Neural cell (in vitro differentiated cells): ENCODE data around the gene WDR19.

Source experiments
- EP300 ChIP-seq: fragments of 450-650 bp; conservative IDR thresholded peaks from 2 replicates; pipeline ENCODE4 v1.6.1; 2014; ENCODE audit warnings: antibody characterized with exemption, mild to moderate bottlenecking, moderate library complexity; ENCODE audit not compliant: poor library complexity, severe bottlenecking
- EZH2 ChIP-seq: fragments of 200-600, 300-800 bp; shearing (Covaris generic), sonication (generic); IDR thresholded peaks from 2 replicates; pipeline ENCODE4 v1.6.1; 2014; ENCODE audit warnings: antibody characterized with exemption, low read length, borderline replicate concordance, mild to moderate bottlenecking; ENCODE audit not compliant: insufficient read depth, poor library complexity, severe bottlenecking
- POLR2AphosphoS5 ChIP-seq: IDR thresholded peaks from 2 replicates; pipeline ENCODE4 v1.6.1; 2012
- SMC3 ChIP-seq: fragments of 450-650 bp; conservative IDR thresholded peaks from 2 replicates; pipeline ENCODE4 v1.6.1; 2014; ENCODE audit warnings: antibody characterized with exemption, mild to moderate bottlenecking, moderate library complexity; ENCODE audit not compliant: poor library complexity
- TAF1 ChIP-seq: IDR thresholded peaks from 2 replicates; pipeline ENCODE4 v1.6.1; 2012; ENCODE audit warnings: low read depth
- TF ChIP-seq, protein P1 (sequence below): fragments of 450-650 bp; IDR thresholded peaks from 2 replicates; pipeline ENCODE4 v1.5.1; 2014; ENCODE audit warnings: antibody characterized with exemption, mild to moderate bottlenecking, moderate library complexity; ENCODE audit not compliant: poor library complexity, severe bottlenecking
- TF ChIP-seq, protein P2 (sequence below): IDR thresholded peaks from 2 replicates; pipeline ENCODE4 v1.6.1; 2012; ENCODE audit warnings: borderline replicate concordance

DNA sequence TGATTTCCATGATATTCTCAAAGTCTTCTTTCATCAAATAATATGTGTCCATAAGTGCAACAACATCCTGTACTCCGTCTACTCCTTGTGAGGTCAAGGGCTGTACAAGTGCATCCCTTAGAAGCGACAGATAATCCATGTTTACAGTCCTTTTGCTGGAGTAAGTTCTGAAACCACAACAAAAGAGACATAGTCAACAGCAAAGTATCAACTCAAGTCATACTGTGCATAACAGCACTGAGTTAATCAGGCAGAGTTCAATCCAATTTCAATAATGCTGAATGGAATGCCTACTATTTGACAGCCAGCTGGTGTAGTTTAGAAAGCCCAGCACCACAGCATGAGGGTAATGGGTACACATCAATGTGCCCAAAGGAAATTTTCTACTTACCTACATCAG, 109.4 kb downstream of the WDR19 start:
- TF ChIP-seq, protein P1, sequence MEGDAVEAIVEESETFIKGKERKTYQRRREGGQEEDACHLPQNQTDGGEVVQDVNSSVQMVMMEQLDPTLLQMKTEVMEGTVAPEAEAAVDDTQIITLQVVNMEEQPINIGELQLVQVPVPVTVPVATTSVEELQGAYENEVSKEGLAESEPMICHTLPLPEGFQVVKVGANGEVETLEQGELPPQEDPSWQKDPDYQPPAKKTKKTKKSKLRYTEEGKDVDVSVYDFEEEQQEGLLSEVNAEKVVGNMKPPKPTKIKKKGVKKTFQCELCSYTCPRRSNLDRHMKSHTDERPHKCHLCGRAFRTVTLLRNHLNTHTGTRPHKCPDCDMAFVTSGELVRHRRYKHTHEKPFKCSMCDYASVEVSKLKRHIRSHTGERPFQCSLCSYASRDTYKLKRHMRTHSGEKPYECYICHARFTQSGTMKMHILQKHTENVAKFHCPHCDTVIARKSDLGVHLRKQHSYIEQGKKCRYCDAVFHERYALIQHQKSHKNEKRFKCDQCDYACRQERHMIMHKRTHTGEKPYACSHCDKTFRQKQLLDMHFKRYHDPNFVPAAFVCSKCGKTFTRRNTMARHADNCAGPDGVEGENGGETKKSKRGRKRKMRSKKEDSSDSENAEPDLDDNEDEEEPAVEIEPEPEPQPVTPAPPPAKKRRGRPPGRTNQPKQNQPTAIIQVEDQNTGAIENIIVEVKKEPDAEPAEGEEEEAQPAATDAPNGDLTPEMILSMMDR: no peak
- no peak for TF ChIP-seq TAF1
- TF ChIP-seq EZH2: no peak
- no peak for TF ChIP-seq EP300
- TF ChIP-seq, protein P2, sequence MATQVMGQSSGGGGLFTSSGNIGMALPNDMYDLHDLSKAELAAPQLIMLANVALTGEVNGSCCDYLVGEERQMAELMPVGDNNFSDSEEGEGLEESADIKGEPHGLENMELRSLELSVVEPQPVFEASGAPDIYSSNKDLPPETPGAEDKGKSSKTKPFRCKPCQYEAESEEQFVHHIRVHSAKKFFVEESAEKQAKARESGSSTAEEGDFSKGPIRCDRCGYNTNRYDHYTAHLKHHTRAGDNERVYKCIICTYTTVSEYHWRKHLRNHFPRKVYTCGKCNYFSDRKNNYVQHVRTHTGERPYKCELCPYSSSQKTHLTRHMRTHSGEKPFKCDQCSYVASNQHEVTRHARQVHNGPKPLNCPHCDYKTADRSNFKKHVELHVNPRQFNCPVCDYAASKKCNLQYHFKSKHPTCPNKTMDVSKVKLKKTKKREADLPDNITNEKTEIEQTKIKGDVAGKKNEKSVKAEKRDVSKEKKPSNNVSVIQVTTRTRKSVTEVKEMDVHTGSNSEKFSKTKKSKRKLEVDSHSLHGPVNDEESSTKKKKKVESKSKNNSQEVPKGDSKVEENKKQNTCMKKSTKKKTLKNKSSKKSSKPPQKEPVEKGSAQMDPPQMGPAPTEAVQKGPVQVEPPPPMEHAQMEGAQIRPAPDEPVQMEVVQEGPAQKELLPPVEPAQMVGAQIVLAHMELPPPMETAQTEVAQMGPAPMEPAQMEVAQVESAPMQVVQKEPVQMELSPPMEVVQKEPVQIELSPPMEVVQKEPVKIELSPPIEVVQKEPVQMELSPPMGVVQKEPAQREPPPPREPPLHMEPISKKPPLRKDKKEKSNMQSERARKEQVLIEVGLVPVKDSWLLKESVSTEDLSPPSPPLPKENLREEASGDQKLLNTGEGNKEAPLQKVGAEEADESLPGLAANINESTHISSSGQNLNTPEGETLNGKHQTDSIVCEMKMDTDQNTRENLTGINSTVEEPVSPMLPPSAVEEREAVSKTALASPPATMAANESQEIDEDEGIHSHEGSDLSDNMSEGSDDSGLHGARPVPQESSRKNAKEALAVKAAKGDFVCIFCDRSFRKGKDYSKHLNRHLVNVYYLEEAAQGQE: no peak
- TF ChIP-seq SMC3: no peak
- TF ChIP-seq POLR2AphosphoS5: no peak
